HepG2 (cell line): ENCODE results near the gene VEGFA. TPM values are rescaled to one million over a fixed set of nuclear protein-coding genes. Genes with fewer than 3 reads are reported as not detected.

Source experiments
- ATAC-seq: fragments of 200-7000 bp; cut with Tn5 transposase; 3 replicates; pipeline ENCODE4 v1.9.1; 2020; ENCODE audit warnings: mild to moderate bottlenecking, moderate library complexity
- BruUV-seq: library from RNA; stranded (reverse); fragments of 400-500 nt; replicated peaks from 2 replicates; lab custom pipeline; 2021; lab: Mats Ljungman, UMichigan
- CTCF ChIA-PET: fragments of 300-600 bp; formaldehyde crosslinking; extraction: SDS; loops from one replicate; lab custom pipeline; 2021; ENCODE audit warnings: low total read pairs, inconsistent platforms, low intra/inter-chr PET ratio; lab: Yijun Ruan, JAX
- POLR2A ChIA-PET: fragments of 350-600 bp; sonication (Branson Sonifier 250); formaldehyde crosslinking; loops from one replicate; lab custom pipeline; 2020; ENCODE audit warnings: antibody characterized with exemption, inconsistent platforms; lab: Yijun Ruan, JAX
- DNase-seq: peaks from one replicate; pipeline ENCODE4 v3.0.0-alpha.2; 2015; ENCODE audit warnings: low spot score
- FAIRE-seq: peaks from 3 replicates; lab custom pipeline; 2011; peaks lifted over from hg19 to GRCh38; lab: Jason Lieb, UNC
- H2AFZ ChIP-seq: one replicate; pipeline ENCODE4 v1.6.1; 2011; ENCODE audit warnings: low read length, inconsistent platforms
- H3K27ac ChIP-seq: fragments of 300-600 bp; 3 replicates; pipeline ENCODE4 v1.8.0; 2011; ENCODE audit warnings: mixed run types, mild to moderate bottlenecking, mixed read lengths, low read length, inconsistent platforms; ENCODE audit not compliant: insufficient read depth; ENCODE audit errors: extremely low read length
- H3K27me3 ChIP-seq, 2 experiments: fragments of 200-600 bp in 1 of 2; 2 replicates in 1 of 2; 3 replicates in 1 of 2; pipeline versions ENCODE4 v1.6.0 to v1.8.0; 2011; ENCODE audit warnings: low read length in 2 of 2, mild to moderate bottlenecking in 2 of 2, moderate library complexity in 2 of 2, inconsistent platforms in 1 of 2; ENCODE audit not compliant: insufficient read depth in 2 of 2, control insufficient read depth in 1 of 2
- H3K36me3 ChIP-seq, 2 experiments: fragments of 200-600 bp in 1 of 2; replicated peaks in 1 of 2; 2 replicates in 1 of 2; 3 replicates in 1 of 2; pipeline versions ENCODE4 v1.5.1 to v1.8.0; 2011; ENCODE audit warnings: low read length in 2 of 2, inconsistent platforms in 1 of 2; ENCODE audit not compliant: insufficient read depth in 2 of 2, control insufficient read depth in 1 of 2
- H3K4me1 ChIP-seq: 2 replicates; pipeline ENCODE4 v1.5.1; 2012; ENCODE audit warnings: low read length, inconsistent platforms; ENCODE audit not compliant: insufficient read depth
- H3K4me2 ChIP-seq: 2 replicates; pipeline ENCODE4 v1.6.0; 2011; ENCODE audit warnings: low read depth, low read length, inconsistent platforms
- H3K4me3 ChIP-seq, 3 experiments: fragments of 200-600 bp in 1 of 3; sonication (generic), shearing (Covaris generic) in 1 of 3; replicated peaks in 1 of 3; 2 replicates each; pipeline ENCODE4 v1.5.1; 2011 to 2016; ENCODE audit warnings: low read length in 3 of 3, inconsistent platforms in 2 of 3, low read depth in 2 of 3, mild to moderate bottlenecking in 2 of 3, control low read depth in 1 of 3, mixed read lengths in 1 of 3; ENCODE audit not compliant: insufficient read depth in 1 of 3
- H3K79me2 ChIP-seq: one replicate; pipeline ENCODE4 v1.6.1; 2011; ENCODE audit warnings: low read length, inconsistent platforms; ENCODE audit not compliant: insufficient read depth
- H3K9ac ChIP-seq: 2 replicates; pipeline ENCODE4 v1.6.0; 2011; ENCODE audit warnings: mild to moderate bottlenecking, low read depth, low read length, inconsistent platforms; ENCODE audit not compliant: insufficient read depth
- H3K9me3 ChIP-seq: 2 replicates; pipeline ENCODE4 v1.5.1; 2012; ENCODE audit warnings: mild to moderate bottlenecking, low read length
- H4K20me1 ChIP-seq: 2 replicates; pipeline ENCODE4 v1.6.0; 2011; ENCODE audit warnings: inconsistent platforms, mild to moderate bottlenecking, low read length, moderate library complexity; ENCODE audit not compliant: insufficient read depth
- ATM ChIP-seq: fragments of 450-650 bp; IDR thresholded peaks from 2 replicates; pipeline ENCODE4 v1.7.1; 2017; ENCODE audit warnings: mild to moderate bottlenecking, borderline replicate concordance
- HNF4A ChIP-seq: sonication (generic); formaldehyde crosslinking; IDR thresholded peaks from 2 replicates; pipeline ENCODE4 v1.4.0; 2020; ENCODE audit warnings: missing genetic modification reagents
- MXI1 ChIP-seq: IDR thresholded peaks from 3 replicates; pipeline ENCODE4 v1.6.1; 2012; ENCODE audit warnings: low read depth, low read length, inconsistent platforms, borderline replicate concordance
- NONO ChIP-seq, 2 experiments: fragments of 450-650 bp in 1 of 2; sonication (generic) in 1 of 2; formaldehyde crosslinking in 1 of 2; IDR thresholded peaks in 1 of 2; conservative IDR thresholded peaks in 1 of 2; 2 replicates each; pipeline versions ENCODE4 v1.6.1 to v1.8.0; 2017 to 2022; ENCODE audit warnings: mild to moderate bottlenecking in 1 of 2, missing genetic modification reagents in 1 of 2, moderate library complexity in 1 of 2
- NR2F6 ChIP-seq, 2 experiments: IDR thresholded peaks; 2 replicates each; pipeline ENCODE4 v1.6.1; 2016; ENCODE audit warnings: antibody characterized with exemption in 1 of 2, mild to moderate bottlenecking in 1 of 2
- PHF21A ChIP-seq: sonication (generic); formaldehyde crosslinking; IDR thresholded peaks from 2 replicates; pipeline ENCODE4 v1.5.0; 2020; ENCODE audit warnings: mild to moderate bottlenecking, missing genetic modification reagents
- PLRG1 ChIP-seq: fragments of 450-650 bp; conservative IDR thresholded peaks from 2 replicates; pipeline ENCODE4 v1.6.1; 2016
- ZFX ChIP-seq: sonication (generic); formaldehyde crosslinking; IDR thresholded peaks from 2 replicates; pipeline ENCODE4 v1.4.0; 2020; ENCODE audit warnings: mild to moderate bottlenecking, low read depth, missing genetic modification reagents, moderate library complexity
- ZMYM3 ChIP-seq: sonication (generic); formaldehyde crosslinking; IDR thresholded peaks from 2 replicates; pipeline ENCODE4 v1.5.1; 2020; ENCODE audit warnings: mild to moderate bottlenecking, missing genetic modification reagents
- ZNF414 ChIP-seq: sonication (generic); formaldehyde crosslinking; IDR thresholded peaks from 2 replicates; pipeline ENCODE4 v1.5.0; 2020; ENCODE audit warnings: missing genetic modification reagents
- ZNF572 ChIP-seq: sonication (generic); formaldehyde crosslinking; IDR thresholded peaks from 2 replicates; pipeline ENCODE4 v1.5.1; 2020; ENCODE audit warnings: mild to moderate bottlenecking, missing genetic modification reagents
- ZNF629 ChIP-seq: sonication (generic); formaldehyde crosslinking; conservative IDR thresholded peaks from 2 replicates; pipeline ENCODE4 v1.5.0; 2020; ENCODE audit warnings: missing genetic modification reagents
- ZNF768 ChIP-seq: sonication (generic); formaldehyde crosslinking; IDR thresholded peaks from 2 replicates; pipeline ENCODE4 v1.4.0; 2020; ENCODE audit warnings: missing genetic modification reagents
- ZNF772 ChIP-seq: sonication (generic); formaldehyde crosslinking; IDR thresholded peaks from 2 replicates; pipeline ENCODE4 v1.5.0; 2020; ENCODE audit warnings: mild to moderate bottlenecking, missing genetic modification reagents
- ZNF788 ChIP-seq: sonication (generic); formaldehyde crosslinking; IDR thresholded peaks from 2 replicates; pipeline ENCODE4 v1.5.0; 2020; ENCODE audit warnings: mild to moderate bottlenecking, missing genetic modification reagents, borderline replicate concordance
- ZSCAN25 ChIP-seq: sonication (generic); formaldehyde crosslinking; IDR thresholded peaks from 2 replicates; pipeline ENCODE4 v1.8.0; 2022; ENCODE audit warnings: mild to moderate bottlenecking, missing genetic modification reagents
- ZZZ3 ChIP-seq: sonication (generic); formaldehyde crosslinking; IDR thresholded peaks from 2 replicates; pipeline ENCODE4 v1.4.0; 2020; ENCODE audit warnings: missing genetic modification reagents, mild to moderate bottlenecking, borderline replicate concordance
- in situ Hi-C: cut with HindIII; loops from 2 replicates; pipeline ENCODE4 v1.10.0; 2017; ENCODE audit warnings: low pct_unique_long_range_greater_than_20kb; ENCODE audit not compliant: extremely low pct_ligation_motif_present
- intact Hi-C: fragments of 100-400 bp; cut with micrococcal nuclease; formaldehyde crosslinking; loops from one replicate; pipeline ENCODE4 v1.10.0; 2022; ENCODE audit not compliant: unreplicated experiment
- polyA plus RNA-seq, 8 experiments: library from polyadenylated mRNA; depleted of rRNA in 3 of 8; stranded (reverse) in 7 of 8; unstranded in 1 of 8; fragments of >200 nt; fragmentation: Illumina TruSeq in 4 of 8; extraction: Trizol in 4 of 8; gene quantifications; 2 replicates each; pipeline versions ENCODE4 v1.2.1 to v1.2.3, GENCODE V29; 2011 to 2016; ENCODE audit warnings: low read depth in 4 of 8, missing spikeins in 1 of 8, mixed read lengths in 1 of 8; ENCODE audit not compliant: insufficient read depth in 1 of 8
- total RNA-seq, 5 experiments: library from RNA; depleted of rRNA; stranded (reverse); fragments of >200 nt; fragmentation: Illumina TruSeq; extraction: Trizol; gene quantifications; 2 replicates each; pipeline ENCODE4 v1.2.3, GENCODE V29; 2016; ENCODE audit warnings: low read depth in 1 of 5
- TF ChIP-seq, protein P1 (sequence below): sonication (generic); formaldehyde crosslinking; conservative IDR thresholded peaks from 2 replicates; pipeline ENCODE4 v1.4.0; 2020; ENCODE audit warnings: missing genetic modification reagents
- TF ChIP-seq, protein P2 (sequence below): sonication (generic); formaldehyde crosslinking; conservative IDR thresholded peaks from 2 replicates; pipeline ENCODE4 v1.5.0; 2020; ENCODE audit warnings: missing genetic modification reagents

The VEGFA gene
- total and polyA plus RNA-seq, 2 of the 13 experiments (the other 11 are each of a cell fraction or from before 2014, with no cell fraction given): 68.1 to 629 TPM

DNA sequence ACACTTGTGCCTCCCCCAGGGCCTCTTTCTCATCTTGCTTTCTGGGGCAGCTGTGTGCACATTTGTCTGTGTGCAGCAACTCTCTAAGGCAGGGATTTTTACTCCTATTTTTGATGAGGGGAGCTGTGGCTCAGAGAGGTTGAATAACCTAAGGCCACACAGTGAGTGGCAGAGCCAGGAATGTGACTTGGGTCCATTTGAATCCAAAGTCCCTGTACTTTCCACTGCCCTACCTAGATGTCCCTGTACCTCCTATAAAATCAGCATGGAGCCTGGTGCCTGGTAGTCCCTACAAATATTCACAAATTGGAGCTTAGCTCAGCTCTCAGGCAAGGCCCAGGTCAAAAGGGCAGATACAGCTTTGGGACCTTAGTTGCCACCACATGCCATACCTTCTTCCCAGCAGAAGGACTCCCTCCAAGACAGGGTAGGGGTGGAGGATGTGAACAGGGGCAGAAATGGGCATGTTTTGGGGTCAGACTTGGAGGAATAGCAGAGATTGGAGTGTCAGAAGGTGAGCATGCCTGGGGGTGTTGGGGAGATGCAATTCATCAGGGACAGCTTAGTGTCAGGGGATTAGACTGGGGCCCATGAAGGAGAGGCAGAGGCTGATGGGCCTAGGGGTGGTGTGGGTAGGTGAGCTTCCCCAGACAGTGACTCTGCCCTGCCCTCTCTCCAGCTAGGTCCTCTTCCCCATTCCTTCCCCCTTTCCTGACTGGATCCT lies 4.1 kb upstream of the VEGFA start:
- Histone ChIP-seq H2AFZ (no peak overlapping the region), H3K4me3 (peak overlapping the region in 1 of 3 experiments; percentile 90; a peak in 2 of 6 replicates), H3K9ac (no peak overlapping the region), H3K79me2 (peaks cover 8% of the 10 kb centered on the region), H3K36me3 (no peaks in the 10 kb centered on the region), H3K27ac (no peak overlapping the region), H4K20me1 (peaks cover 5% of the 10 kb centered on the region; the same call in 1 of the 2 replicates), H3K27me3 (peaks cover 4 to 20% of the 10 kb centered on the region in 2 experiments; a peak in 4 of 5 replicates), H3K9me3 (no peaks in the 10 kb centered on the region), H3K4me1 (peaks cover 86% of the 10 kb centered on the region), H3K4me2 (peak overlapping the region; percentile 79)
- DNase-seq: no peak
- intact Hi-C loops (loop anchor here (10.0 kb wide), 1 partner anchor 1869 kb away; no protein-coding TSS in a partner anchor), in situ Hi-C loops (loop anchor here (5.0 kb wide), 1 partner anchor 44 kb away; no protein-coding TSS in a partner anchor)
- ChIA-PET CTCF (no interaction called here), POLR2A (interaction anchor here (0.7 to 1.5 kb wide), 3 partner anchors 41 to 194 kb away, joined by 3 to 5 read pairs (median 4); no protein-coding TSS in a partner anchor)
- no TSS peak for BruUV-seq
- ATAC-seq: no peak
- FAIRE-seq: no peak
- TF ChIP-seq ZNF414 (CRISPR knock-in tag): 0 out of 2 replicates have a peak, but pooled peaks have one; percentile 16
- 0 out of 2 replicates have a peak, but pooled peaks have one; percentile 6 for TF ChIP-seq PHF21A (CRISPR knock-in tag)
- 0 out of 2 replicates have a peak, but pooled peaks have one; percentile 9 for TF ChIP-seq ZSCAN25 (CRISPR knock-in tag)
- 0 out of 2 replicates have a peak, but pooled peaks have one; percentile 21 for TF ChIP-seq ZNF772
- TF ChIP-seq ZNF788 (CRISPR knock-in tag): 0 out of 2 replicates have a peak, but pooled peaks have one; percentile 23
- no peak for TF ChIP-seq NONO (IDR thresholded peaks at IDR 0.05)
- 0 out of 2 replicates have a peak, but pooled peaks have one; percentile 15 for TF ChIP-seq NONO (CRISPR knock-in tag; conservative IDR thresholded peaks at IDR 0.05)
- TF ChIP-seq NR2F6 (IDR thresholded peaks at IDR 0.05): no peak
- TF ChIP-seq NR2F6 (CRISPR knock-in tag; IDR thresholded peaks at IDR 0.05): 0 out of 2 replicates have a peak, but pooled peaks have one; percentile 7
- TF ChIP-seq, protein P1, sequence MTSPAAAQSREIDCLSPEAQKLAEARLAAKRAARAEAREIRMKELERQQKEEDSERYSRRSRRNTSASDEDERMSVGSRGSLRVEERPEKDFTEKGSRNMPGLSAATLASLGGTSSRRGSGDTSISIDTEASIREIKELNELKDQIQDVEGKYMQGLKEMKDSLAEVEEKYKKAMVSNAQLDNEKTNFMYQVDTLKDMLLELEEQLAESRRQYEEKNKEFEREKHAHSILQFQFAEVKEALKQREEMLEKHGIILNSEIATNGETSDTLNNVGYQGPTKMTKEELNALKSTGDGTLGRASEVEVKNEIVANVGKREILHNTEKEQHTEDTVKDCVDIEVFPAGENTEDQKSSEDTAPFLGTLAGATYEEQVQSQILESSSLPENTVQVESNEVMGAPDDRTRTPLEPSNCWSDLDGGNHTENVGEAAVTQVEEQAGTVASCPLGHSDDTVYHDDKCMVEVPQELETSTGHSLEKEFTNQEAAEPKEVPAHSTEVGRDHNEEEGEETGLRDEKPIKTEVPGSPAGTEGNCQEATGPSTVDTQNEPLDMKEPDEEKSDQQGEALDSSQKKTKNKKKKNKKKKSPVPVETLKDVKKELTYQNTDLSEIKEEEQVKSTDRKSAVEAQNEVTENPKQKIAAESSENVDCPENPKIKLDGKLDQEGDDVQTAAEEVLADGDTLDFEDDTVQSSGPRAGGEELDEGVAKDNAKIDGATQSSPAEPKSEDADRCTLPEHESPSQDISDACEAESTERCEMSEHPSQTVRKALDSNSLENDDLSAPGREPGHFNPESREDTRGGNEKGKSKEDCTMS: no peak
- 0 out of 3 replicates have a peak, but pooled peaks have one; percentile 13 for TF ChIP-seq MXI1
- TF ChIP-seq, protein P2, sequence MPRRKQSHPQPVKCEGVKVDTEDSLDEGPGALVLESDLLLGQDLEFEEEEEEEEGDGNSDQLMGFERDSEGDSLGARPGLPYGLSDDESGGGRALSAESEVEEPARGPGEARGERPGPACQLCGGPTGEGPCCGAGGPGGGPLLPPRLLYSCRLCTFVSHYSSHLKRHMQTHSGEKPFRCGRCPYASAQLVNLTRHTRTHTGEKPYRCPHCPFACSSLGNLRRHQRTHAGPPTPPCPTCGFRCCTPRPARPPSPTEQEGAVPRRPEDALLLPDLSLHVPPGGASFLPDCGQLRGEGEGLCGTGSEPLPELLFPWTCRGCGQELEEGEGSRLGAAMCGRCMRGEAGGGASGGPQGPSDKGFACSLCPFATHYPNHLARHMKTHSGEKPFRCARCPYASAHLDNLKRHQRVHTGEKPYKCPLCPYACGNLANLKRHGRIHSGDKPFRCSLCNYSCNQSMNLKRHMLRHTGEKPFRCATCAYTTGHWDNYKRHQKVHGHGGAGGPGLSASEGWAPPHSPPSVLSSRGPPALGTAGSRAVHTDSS: no peak
- 0 out of 2 replicates have a peak, but pooled peaks have one; percentile 6 for TF ChIP-seq ZFX (CRISPR knock-in tag)
- TF ChIP-seq ATM: no peak
- 0 out of 2 replicates have a peak, but pooled peaks have one; percentile 67 for TF ChIP-seq ZNF572 (CRISPR knock-in tag)
- peak; percentile 43; the same call in 1 of the 2 replicates for TF ChIP-seq HNF4A
- TF ChIP-seq ZNF629 (CRISPR knock-in tag): 0 out of 2 replicates have a peak, but pooled peaks have one; percentile 22
- TF ChIP-seq ZMYM3: peak; percentile 31; the same call in 1 of the 2 replicates
- no peak for TF ChIP-seq ZZZ3 (CRISPR knock-in tag)
- TF ChIP-seq ZNF768 (CRISPR knock-in tag): peak; percentile 78; the same call in 1 of the 2 replicates
- TF ChIP-seq PLRG1: no peak
